ENCODE results near the gene SLC5A3.

GRCh38 chr21:34047835-34048234 lies 25.5 kb upstream of the SLC5A3 start:
- no peak for TF ChIP-seq CTCF (IDR thresholded peaks at IDR 0.05)
- TF ChIP-seq POLR2A (IDR thresholded peaks at IDR 0.05) = no peak
- TF ChIP-seq EP300 (IDR thresholded peaks at IDR 0.05) = no peak
